Adrenal gland (tissue), 5 donors: ENCODE data around the gene TINCR.

Source experiments
- CTCF ChIP-seq, 6 experiments: fragments of 450-650 bp in 4 of 6; fragments of 200-600 bp in 2 of 6; sonication (generic) in 1 of 6; IDR thresholded peaks; 1 replicate in 5 of 6; 2 replicates in 1 of 6; pipeline versions ENCODE4 v1.5.1 to v1.8.0; 2016 to 2021; ENCODE audit warnings: antibody characterized with exemption in 6 of 6, mild to moderate bottlenecking in 2 of 6, moderate library complexity in 1 of 6
- POLR2A ChIP-seq, 2 donors: fragments of 450-650 bp; IDR thresholded peaks; one replicate each; pipeline ENCODE4 v1.6.1; 2017; ENCODE audit warnings: antibody characterized with exemption in 2 of 2, mild to moderate bottlenecking in 2 of 2, moderate library complexity in 1 of 2
- donor health status: DM: no; HTN: no; CAD: no.

GRCh38 chr19:5533257-5533656, 34.5 kb downstream of the TINCR start:
- TF ChIP-seq CTCF (IDR thresholded peaks at IDR 0.05) (no peak), POLR2A (IDR thresholded peaks at IDR 0.05) (no peak)
